ENCODE measurements around the gene HTATSF1.

DNA sequence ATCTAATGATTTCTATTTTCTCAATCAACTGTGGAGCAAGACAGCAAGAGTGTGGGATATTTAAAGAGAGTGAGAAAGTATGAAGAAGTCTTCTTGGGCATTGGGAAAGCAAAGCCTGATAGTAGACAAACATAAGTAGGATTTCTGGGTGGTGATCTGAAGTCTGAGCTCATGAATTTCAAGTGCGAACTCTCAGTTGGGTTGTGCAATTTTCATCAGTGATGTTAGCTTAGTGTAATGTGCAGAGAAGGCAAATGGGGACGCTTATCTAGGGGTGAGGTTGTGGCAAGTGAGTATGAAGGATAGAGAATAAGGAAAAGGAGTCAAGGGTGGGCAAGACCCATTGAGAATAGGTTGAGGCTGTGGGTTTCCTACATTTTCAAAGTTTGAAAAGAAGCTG is 58.3 kb downstream of the HTATSF1 start:
- TF ChIP-seq, protein P1, sequence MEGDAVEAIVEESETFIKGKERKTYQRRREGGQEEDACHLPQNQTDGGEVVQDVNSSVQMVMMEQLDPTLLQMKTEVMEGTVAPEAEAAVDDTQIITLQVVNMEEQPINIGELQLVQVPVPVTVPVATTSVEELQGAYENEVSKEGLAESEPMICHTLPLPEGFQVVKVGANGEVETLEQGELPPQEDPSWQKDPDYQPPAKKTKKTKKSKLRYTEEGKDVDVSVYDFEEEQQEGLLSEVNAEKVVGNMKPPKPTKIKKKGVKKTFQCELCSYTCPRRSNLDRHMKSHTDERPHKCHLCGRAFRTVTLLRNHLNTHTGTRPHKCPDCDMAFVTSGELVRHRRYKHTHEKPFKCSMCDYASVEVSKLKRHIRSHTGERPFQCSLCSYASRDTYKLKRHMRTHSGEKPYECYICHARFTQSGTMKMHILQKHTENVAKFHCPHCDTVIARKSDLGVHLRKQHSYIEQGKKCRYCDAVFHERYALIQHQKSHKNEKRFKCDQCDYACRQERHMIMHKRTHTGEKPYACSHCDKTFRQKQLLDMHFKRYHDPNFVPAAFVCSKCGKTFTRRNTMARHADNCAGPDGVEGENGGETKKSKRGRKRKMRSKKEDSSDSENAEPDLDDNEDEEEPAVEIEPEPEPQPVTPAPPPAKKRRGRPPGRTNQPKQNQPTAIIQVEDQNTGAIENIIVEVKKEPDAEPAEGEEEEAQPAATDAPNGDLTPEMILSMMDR (IDR thresholded peaks at IDR 0.05 in 2 of 3, conservative IDR thresholded peaks at IDR 0.05 in 1 of 3; ENCODE audit: borderline replicate concordance in 1 of 3, insufficient read depth in 1 of 3, low read depth in 2 of 3, low read length in 2 of 3) = no peak
- TF ChIP-seq POLR2AphosphoS5 (IDR thresholded peaks at IDR 0.05; ENCODE audit: low read depth, low read length) = no peak
- TF ChIP-seq EZH2 (IDR thresholded peaks at IDR 0.05) = no peak
- no peak for TF ChIP-seq POLR2A (IDR thresholded peaks at IDR 0.05; ENCODE audit: borderline replicate concordance, extremely low read depth, insufficient read depth, insufficient read length)
- no peak for TF ChIP-seq SIN3A (IDR thresholded peaks at IDR 0.05; ENCODE audit: low read depth)
- no peak for TF ChIP-seq EGR1 (IDR thresholded peaks at IDR 0.05; ENCODE audit: low read depth)
- TF ChIP-seq CBX3 (IDR thresholded peaks at IDR 0.05; ENCODE audit: low read depth) = no peak
- no peak for TF ChIP-seq EZH2phosphoT487 (IDR thresholded peaks at IDR 0.05; ENCODE audit: borderline replicate concordance)
- TF ChIP-seq, protein P2, sequence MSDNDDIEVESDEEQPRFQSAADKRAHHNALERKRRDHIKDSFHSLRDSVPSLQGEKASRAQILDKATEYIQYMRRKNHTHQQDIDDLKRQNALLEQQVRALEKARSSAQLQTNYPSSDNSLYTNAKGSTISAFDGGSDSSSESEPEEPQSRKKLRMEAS (IDR thresholded peaks at IDR 0.05) = no peak
- TF ChIP-seq, protein P3, sequence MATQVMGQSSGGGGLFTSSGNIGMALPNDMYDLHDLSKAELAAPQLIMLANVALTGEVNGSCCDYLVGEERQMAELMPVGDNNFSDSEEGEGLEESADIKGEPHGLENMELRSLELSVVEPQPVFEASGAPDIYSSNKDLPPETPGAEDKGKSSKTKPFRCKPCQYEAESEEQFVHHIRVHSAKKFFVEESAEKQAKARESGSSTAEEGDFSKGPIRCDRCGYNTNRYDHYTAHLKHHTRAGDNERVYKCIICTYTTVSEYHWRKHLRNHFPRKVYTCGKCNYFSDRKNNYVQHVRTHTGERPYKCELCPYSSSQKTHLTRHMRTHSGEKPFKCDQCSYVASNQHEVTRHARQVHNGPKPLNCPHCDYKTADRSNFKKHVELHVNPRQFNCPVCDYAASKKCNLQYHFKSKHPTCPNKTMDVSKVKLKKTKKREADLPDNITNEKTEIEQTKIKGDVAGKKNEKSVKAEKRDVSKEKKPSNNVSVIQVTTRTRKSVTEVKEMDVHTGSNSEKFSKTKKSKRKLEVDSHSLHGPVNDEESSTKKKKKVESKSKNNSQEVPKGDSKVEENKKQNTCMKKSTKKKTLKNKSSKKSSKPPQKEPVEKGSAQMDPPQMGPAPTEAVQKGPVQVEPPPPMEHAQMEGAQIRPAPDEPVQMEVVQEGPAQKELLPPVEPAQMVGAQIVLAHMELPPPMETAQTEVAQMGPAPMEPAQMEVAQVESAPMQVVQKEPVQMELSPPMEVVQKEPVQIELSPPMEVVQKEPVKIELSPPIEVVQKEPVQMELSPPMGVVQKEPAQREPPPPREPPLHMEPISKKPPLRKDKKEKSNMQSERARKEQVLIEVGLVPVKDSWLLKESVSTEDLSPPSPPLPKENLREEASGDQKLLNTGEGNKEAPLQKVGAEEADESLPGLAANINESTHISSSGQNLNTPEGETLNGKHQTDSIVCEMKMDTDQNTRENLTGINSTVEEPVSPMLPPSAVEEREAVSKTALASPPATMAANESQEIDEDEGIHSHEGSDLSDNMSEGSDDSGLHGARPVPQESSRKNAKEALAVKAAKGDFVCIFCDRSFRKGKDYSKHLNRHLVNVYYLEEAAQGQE (IDR thresholded peaks at IDR 0.05; ENCODE audit: low read depth) = no peak
- TF ChIP-seq ATF3 (IDR thresholded peaks at IDR 0.05) = no peak
- no peak for TF ChIP-seq ZFX (IDR thresholded peaks at IDR 0.05)
- TF ChIP-seq SP1 (IDR thresholded peaks at IDR 0.05; ENCODE audit: low read depth) = no peak
- no peak for TF ChIP-seq RAD21 (IDR thresholded peaks at IDR 0.05; ENCODE audit: low read depth)
